HG03558 (cell line): ENCODE results near the gene LRSAM1.

Source experiments
- ATAC-seq: cut with Tn5 transposase; IDR thresholded peaks from one replicate; pipeline ENCODE4 v1.9.1; 2021; ENCODE audit warnings: moderate number of reproducible peaks; ENCODE audit not compliant: unreplicated experiment; ENCODE audit errors: extremely low read depth

Gene LRSAM1

GRCh38 chr9:127450830-127451607 is at the start of gene LRSAM1, which contains the start of gene RPL12:
Gene LRSAM1 (plus strand): TSS chr9:127451510. CDS start chr9:127454528, 3,018 bp downstream.
Gene RPL12 (minus strand): TSS chr9:127451406. CDS start chr9:127451317, 89 bp downstream.
- ATAC-seq = no peak

DNA sequence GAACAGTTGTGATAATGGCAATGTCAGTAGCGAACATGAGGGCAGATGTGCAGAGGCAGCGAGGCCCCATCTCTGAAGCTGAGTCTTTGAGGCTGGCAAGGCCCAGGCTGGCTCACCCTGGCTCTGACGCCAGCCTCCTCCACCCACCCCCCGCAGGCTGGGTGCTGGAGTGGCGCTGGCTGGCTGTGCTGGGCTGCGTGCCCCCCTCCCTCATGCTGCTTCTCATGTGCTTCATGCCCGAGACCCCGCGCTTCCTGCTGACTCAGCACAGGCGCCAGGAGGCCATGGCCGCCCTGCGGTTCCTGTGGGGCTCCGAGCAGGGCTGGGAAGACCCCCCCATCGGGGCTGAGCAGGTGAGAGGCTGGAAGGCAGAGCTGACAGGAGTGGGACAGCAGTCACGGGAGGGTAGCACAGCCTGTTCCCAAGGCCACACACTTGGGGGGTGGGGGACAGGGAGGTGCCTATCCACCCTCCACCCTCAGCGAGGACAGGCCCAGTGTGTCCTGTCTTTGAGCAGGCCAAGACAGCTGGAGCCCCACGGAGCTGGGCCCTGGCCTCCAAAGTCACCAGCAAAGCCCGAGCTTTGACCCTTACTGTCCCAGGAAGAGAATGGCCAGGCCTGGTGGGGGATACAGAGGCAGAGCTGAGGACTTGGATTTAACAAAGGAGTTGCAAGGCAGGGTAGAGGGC is 48.8 kb upstream of the LRSAM1 start:
- no peak for ATAC-seq

DNA sequence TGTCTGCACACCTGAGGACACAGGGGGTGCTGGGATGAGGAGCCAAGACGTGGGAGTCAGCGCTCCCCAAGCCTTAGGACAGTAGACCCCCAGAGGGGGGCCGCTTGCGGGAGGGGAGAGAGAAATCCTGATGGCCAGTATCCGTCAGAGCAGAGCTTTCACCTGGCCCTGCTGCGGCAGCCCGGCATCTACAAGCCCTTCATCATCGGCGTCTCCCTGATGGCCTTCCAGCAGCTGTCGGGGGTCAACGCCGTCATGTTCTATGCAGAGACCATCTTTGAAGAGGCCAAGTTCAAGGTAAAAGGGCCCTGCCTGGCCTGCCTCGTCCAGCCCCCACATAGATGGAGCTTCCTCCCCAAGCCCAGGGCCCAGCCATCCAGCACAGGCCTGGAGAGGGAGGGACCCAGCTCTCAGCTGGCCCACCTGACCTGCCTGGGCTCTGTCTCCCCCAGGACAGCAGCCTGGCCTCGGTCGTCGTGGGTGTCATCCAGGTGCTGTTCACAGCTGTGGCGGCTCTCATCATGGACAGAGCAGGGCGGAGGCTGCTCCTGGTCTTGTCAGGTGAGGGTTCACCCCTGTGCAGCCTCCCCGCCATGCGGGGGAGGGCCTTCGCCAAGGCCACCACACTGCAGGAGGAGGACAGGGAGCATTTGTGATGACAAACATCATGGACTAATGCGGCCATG is 47.7 kb upstream of the LRSAM1 start:
- ATAC-seq = no peak

DNA sequence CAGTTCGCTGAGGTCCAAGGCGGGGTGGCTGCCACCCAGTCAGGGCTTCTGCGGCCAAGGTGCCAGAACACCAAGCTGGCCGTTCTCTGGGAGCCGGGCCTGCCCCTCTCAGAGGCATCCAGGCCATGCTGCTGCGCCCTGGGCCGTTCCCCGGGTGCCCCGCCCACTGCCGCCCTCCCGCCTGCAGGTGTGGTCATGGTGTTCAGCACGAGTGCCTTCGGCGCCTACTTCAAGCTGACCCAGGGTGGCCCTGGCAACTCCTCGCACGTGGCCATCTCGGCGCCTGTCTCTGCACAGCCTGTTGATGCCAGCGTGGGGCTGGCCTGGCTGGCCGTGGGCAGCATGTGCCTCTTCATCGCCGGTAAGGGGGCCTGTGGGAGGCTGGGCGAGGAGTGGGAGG is 46.7 kb upstream of the LRSAM1 start:
- no peak for ATAC-seq

DNA sequence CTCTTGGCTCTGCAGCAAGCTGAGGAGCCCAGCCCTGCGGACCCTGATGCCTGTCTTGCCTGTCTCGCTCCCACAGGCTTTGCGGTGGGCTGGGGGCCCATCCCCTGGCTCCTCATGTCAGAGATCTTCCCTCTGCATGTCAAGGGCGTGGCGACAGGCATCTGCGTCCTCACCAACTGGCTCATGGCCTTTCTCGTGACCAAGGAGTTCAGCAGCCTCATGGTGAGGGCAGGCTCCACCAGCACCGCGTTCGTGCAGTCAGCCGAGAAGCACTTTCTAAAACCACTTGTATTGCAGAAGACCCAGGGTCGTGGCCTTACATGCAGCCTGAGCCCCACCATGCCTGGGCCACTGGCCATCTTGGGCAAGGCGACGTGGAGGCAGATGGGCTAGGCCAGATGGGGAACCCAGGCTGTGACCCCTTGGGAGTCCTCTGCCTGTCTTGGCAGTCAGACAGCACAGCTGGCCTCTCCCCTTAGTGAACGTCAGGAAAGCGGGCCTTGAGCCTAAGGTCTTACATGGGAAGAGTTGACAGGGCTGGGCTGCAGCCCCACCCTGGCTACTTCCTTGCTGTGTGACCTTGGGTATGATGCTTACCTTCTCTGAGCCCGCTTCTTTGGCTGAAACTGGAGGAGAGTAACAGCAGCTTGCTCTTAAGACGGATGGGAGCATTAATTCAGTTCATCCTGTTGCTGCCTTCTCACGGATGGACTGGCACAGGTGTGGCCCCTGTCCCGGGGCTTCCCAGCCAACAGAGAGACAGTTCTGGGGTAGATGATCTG is 45.8 kb upstream of the LRSAM1 start:
- no peak for ATAC-seq

DNA sequence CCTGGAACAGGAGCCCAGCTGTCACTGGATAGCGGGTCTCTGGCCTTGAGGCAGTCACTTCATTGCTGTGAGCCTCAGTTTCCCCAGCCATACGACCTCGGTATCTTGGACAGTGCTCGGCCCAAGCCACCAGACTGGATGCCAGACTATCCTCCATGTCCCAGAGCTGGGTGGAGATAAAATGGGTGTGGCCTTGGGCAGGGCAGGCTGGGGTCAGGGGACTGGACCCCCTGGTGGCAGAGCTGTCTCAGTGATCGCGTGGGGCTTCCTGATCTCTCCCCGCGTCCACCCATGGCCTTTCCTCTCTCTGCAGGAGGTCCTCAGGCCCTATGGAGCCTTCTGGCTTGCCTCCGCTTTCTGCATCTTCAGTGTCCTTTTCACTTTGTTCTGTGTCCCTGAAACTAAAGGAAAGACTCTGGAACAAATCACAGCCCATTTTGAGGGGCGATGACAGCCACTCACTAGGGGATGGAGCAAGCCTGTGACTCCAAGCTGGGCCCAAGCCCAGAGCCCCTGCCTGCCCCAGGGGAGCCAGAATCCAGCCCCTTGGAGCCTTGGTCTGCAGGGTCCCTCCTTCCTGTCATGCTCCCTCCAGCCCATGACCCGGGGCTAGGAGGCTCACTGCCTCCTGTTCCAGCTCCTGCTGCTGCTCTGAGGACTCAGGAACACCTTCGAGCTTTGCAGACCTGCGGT is 44.4 kb upstream of the LRSAM1 start:
- ATAC-seq = no peak

- no peak for ATAC-seq
These were observed 43.8 kb upstream of the LRSAM1 start for GRCh38 chr9:127407492-127407843.

DNA sequence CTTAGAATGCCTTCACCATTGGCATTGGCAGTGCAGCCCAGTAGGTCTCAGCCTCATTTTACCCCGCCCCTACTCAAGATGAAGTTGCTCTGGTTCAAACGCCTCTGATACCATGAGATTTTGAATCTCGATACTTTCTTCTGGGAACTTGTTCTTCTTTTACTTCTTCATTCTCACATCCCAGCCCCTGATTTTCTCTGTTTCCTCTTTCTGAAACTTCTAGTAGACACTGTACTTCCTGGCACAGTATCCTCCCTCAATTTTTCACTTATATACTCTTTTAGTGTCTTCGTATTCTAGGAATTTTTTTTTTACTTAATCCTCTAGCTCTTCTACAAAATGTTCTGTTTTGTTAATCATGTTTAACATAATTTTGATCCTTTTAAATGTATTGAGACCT is 40.2 kb upstream of the LRSAM1 start:
- ATAC-seq = no peak

GRCh38 chr9:127415141-127415540 is 36.2 kb upstream of the LRSAM1 start:
- no peak for ATAC-seq

GRCh38 chr9:127415657-127416056 is 35.7 kb upstream of the LRSAM1 start:
- ATAC-seq = no peak

DNA sequence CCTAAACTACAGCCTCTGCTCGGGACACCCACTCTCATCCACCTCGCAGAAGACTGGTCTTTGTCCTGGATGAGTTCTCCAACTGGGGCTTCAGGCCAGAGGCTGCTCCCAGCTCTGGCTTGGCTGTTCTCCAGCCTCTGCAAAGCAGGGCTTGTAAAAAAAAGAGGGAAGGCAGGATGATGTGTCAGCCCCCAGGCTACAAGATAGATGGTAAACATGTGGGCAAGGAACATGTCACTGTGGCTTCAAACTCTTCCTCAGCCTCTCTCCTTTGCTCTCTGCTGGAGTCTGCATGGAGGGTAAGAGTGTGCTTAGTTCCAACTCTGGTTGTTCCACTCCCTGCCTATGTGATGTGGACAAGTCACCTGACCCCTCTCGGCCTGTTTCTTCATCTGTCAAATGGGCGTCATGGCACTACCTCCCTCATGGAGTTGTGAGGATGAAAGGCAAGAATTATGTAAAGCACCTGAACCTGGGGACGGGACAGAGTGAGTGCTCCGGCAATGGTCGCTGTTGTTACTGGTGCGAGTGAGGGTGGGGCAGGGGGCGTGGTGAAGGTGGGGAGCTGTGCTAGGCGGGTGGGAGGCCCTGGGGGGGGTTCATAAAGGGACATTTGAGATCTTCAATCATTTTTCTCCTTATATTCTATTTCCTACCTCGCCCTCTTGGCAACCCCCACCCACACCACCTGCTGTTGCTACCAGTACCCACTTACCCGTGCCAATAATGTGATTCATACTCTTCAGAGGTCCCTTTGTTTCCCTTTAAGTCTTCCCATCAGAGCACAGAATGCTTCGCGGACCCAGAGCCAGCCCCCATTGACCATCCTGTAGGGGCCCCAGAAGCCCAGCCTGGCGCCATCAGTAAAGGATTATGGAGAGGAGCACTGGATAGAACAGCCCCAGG is 33.9 kb upstream of the LRSAM1 start:
- no peak for ATAC-seq

DNA sequence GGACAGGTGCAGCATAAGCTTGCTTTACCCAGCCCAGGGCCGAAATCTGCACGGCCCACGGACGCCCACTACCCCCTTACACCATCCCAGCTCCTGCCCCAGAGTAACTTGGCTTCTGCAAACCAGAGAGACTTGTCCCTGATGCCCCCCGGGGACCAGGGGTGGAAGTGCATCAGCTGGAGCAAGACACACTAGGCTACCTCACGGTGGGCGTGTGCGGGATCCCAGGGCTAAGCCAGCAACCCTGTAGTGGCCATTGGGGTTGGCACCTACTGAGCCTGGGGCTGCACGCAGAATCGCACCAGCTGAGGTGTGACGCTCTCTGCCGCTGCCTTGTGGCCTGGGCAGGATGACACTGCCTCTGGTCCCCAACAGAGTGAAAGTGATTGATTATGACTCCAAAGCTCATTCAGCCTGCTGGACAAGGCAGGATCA is 33.3 kb upstream of the LRSAM1 start:
- no peak for ATAC-seq

DNA sequence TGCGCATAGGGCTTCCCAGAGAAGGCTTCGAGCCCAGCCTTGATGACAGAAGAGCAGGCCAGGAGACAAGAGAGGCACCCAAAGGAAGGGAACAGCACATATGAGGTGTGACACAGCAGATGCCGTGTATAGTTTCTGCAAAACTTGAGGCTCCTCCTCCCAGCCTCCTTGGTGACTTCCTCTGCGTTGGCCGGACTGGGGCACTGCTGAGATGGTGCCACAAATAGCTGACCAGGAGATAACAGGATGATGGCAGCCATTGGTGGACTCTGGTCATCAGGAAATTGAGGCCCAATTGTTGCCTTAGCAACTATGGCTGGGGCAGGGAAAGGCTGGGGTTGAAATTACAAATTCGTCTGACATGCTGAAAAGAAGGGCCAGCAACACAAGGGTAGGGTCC is 32.0 kb upstream of the LRSAM1 start:
- no peak for ATAC-seq

DNA sequence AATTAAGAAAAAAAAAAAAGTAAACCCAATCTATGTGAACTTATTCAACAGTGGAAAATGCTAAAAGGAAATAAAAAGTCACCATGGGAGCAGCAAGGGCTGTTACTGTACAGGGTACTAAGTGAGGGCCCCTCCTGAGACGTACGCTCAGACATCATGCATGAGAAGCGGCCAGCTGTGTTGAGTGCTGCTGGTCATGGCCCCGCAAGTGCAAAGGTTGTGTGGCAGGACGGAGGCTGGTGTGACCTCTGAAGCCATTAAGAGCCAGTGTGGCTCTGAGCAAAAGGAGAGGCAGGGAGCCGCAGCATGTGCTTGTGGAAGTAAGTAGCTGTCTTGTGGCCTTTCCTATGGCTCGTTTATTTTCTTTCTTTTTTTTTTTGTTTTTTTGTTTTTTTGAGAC is 30.3 kb upstream of the LRSAM1 start:
- ATAC-seq = no peak

GRCh38 chr9:127422133-127422782 is 29.1 kb upstream of the LRSAM1 start:
- no peak for ATAC-seq

DNA sequence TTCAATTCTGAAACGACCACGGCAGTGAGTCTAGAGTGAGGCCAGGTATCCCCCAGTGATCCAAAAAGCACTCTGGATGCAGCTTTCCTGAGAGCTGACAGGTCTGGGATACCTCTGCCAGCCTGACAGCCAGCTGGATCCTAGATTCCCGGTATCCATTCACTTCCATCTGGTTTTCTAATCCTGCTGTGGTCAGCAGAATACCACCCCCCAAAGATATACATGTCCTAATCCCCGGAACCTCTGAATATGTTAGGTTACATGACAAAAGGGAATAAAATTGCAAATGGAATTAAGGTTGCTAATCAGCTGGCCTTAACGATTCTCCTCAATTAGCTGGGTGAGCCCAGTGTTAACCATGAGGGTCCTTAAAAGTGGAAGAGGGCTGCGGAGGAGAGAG is 28.5 kb upstream of the LRSAM1 start:
- ATAC-seq = no peak

- ATAC-seq = no peak
These were observed 27.8 kb upstream of the LRSAM1 start for GRCh38 chr9:127423476-127423933.

- peak; percentile 53 for ATAC-seq
These were observed 27.2 kb upstream of the LRSAM1 start, which contains the start of gene ZNF79 for GRCh38 chr9:127423934-127424675. Gene ZNF79 (plus strand): TSS chr9:127424382. CDS start chr9:127424788, 406 bp downstream.
